HG02588 (cell line): ENCODE results near the gene SH2B2.
"Not testable (repeated sequence)": the region's sequence is repeated elsewhere in the genome, so short reads cannot be mapped to it uniquely, and the experiment has no call there.

ENCODE experiments used
- ATAC-seq: cut with Tn5 transposase; IDR thresholded peaks from one replicate; pipeline ENCODE4 v1.9.1; 2021; ENCODE audit warnings: mild to moderate bottlenecking, moderate library complexity; ENCODE audit not compliant: unreplicated experiment

SH2B2 gene

DNA sequence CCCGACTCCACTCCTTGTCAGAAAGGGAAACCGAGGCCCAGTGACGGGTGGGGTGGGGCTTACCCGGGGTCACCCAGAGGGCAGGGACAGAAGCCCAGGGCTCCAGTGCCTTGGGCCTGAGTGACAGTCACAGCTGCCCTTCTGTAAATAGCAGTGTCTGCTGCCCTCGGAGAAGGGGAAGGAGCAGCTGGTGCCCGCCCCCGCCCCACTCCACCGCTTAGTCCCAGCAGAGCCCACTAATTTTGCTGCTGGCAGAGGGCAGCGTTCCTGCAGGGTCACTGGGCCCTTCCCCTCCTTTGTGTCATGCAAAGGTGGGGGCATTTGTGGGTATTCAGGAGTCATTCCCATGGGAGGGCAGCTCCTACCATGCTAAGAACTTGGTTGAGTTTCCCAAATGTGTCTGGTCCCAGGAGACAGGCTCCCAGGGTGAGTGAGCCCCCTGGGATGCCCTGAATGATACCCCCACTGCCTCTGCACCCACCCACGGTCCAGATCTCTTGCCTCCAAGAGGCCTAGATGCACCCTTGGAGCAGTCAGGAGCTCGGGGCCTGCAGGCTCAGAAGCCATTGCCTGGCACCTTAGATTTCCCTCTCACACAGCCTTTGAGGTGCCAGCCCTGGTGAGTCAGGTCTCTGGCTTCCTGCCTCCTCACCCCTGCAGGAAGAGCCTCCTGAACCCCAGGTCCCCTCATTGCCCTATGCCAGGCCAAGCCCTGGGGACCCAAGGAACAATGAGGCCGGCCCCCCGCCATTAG, 17.2 kb downstream of the SH2B2 start:
- no peak for ATAC-seq

DNA sequence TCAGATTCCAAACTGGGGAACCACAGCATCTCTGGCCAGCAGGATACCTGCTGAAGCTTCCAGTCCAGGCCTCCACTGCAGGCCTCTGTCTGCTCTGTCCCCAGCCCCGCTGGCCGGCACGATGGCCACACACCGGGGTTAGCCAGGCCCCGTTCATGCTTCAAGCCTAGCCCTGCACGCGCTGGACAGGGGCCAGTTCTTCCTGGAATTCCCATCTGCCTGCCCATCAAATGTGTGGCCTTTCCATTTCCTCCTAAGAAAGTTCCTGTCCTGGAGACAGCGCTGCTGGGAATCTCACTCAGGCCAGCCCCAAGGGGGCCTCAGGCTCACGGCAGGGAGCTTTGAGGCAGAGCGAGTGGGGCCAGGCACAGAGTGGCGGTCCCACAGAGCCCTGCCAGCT, 18.0 kb downstream of the SH2B2 start:
- ATAC-seq = no peak

DNA sequence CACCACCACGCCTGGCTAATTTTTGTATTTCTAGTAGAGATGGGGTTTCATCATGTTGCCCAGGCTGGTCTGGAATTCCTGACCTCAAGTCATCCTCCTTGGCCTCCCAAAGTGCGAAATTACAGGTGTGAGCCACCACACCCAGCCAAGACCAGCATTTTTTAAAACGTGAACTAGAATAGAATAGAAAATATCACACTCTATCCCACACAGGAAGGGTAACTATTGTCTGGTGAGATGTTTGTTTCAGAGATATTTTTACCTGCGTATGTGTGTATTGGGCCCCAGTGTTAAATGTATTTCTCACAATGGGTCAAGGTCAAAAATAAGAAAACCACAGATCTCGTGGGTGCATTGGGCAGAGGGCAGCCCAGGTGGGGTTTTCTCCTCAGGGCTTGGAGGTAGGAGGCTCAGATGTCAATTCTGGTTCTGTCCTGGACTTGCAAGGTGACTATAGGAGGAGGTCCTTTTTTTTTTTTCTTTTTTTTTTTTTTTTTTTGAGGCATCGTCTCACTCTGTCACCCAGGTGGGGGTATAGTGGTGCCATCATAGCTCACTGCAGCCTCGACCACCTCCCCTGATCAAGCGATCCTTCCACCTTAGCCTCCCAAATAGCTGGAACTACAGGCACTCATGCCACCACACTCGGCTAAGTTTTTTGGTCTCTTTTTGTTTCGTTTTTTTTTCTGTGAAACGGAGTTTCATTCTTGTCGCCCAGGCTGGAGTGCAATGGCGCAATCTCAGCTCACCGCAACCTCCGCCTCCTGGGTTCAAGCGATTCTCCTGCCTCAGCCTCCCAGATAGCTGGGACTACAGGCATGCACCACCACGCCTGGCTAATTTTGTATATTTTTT, 19.0 kb downstream of the SH2B2 start:
- ATAC-seq = peak; percentile 51

DNA sequence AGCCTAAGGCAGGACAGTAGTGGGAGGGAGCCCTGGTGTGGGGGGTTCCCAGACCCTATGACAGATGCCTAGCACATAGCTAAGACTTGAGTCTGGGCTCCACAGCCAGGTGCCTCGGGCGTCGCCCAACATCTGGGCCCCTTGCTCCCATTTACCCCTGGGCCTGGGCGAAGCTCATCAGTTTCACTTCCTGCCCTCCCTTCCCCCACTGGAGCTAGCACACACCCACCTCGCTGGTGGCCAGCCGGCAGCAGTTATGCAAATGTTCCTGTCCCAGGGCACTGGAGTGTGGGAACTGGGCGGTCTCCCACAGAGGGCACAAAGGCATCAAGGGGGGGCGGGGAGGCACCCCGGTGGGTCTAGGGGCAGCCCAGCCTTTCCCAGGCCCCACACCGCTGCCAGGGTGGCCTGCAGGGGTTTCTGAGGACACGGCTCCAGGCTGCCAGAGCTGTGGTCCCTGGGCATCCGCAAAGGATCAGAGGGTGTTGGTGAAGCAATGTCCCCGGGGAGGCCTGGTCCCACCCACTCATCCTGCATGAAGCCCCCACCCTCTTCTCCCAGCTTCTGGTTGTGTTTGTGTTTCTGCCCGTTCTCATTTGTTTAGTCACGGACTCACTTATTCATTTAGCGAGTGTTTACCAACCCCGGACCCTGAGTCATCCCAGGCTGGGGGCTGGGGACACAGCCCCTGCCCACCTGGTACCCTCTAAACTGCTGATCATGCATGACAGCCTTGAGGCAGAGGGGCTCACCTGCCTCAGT, 20.4 kb downstream of the SH2B2 start:
- ATAC-seq = peak; percentile 66

DNA sequence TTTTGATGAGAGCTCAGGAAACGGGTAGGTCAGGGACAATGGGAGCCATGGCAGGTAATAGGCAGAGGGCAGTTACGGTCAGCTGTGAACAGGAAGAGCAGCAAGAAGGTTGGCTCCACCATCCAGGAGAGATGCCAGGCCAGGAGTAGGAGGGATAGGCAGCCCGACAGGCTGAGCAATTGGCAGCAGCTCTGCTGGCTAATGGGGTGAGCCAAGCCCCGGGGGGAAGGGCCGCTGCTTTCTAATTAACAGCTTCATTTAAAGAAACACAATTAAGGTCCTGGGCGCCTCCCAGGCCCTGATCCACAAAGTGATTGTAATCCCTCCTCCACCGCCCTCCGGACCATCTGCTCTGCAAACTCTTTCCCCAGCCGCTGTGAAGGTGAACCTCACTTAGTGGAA, 23.7 kb downstream of the SH2B2 start:
- ATAC-seq = no peak

DNA sequence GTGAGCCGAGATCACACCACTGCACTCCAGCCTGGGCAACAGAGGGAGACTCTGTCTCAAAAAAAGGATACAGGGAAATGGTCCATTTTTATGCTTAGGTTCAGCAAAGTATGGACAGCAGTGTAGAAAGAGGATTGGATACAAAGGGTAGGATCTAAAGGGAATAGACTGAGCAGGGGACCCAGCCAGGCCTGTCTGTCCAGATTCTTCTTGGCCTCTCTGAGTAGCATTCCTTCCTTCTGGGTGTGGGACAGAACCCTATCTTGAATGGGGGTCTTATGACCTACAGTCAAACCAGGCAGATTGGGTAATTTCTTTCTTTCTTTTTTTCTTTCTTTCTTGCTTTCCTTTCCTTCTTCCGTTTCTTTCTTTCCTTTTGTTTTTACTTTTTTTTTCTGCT, 25.6 kb downstream of the SH2B2 start:
- ATAC-seq = no peak

DNA sequence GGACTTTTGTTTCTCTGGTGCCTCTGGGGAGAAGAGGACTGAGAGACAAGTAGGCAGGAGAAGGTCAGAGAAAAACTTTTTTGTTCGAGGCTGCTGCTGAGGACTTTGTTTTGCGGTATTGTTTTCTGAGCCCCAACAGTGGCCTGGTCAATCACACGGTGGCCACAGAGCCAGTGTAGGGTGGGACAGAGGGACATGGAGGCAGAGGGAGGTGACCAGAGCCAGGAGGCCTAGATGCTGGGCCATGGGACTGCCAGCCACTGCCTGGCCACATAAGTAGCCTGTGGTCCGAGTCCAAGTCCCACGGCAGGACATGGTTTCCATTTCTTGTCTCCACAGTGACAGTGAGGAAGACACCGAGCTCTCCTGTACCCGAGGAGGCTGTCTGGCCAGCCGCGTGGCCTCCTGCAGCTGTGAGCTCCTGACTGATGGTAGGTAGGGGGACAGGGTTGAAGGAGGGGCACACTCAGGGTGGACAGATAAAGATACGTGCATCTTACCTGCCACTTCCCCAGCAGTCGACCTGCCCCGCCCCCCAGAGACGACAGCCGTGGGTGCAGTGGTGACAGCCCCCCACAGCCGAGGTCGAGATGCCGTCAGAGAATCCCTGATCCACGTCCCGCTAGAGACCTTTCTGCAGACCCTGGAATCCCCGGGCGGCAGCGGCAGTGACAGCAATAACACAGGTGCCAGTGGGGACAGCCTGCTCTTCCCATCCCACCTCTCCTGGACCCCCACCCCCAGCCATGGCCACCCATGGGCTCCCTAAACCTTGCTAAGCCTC, 27.5 kb downstream of the SH2B2 start:
- ATAC-seq = no peak

DNA sequence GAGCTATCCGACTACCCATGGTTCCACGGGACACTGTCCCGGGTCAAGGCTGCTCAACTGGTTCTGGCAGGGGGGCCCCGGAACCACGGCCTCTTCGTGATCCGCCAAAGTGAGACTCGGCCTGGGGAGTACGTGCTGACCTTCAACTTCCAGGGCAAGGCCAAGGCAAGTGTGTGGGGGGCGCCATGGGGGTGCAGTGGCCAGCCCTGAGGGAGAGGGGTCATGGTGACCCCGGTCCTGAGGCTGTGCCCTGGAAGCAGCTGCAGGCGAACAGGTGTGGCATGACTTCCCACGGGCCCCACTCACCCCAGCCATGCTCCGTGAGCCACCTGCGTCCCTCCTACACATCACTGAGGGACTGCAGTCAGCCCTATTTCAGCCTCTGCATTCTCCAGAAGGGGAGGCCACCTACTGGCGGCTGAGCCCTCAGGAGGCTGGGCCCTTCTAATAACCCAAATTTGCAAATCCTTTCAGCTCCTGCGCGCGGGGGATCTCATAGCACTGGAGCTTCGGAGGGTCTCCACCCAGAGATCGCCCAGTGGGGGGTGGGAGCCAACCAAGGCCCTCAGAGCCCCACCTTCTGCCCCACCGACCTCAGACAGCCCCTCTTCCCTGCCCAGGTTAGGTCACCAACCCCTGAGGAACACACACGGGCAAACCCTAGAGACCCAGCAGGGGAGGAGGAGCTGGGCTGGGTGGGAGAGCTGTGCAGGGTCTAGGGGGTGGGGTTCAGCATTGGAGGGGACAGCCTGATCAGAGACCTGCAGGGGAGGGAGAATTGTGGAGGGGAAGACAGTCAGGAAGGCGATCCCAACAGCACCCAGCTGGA, 30.8 kb downstream of the SH2B2 start:
- no peak for ATAC-seq

DNA sequence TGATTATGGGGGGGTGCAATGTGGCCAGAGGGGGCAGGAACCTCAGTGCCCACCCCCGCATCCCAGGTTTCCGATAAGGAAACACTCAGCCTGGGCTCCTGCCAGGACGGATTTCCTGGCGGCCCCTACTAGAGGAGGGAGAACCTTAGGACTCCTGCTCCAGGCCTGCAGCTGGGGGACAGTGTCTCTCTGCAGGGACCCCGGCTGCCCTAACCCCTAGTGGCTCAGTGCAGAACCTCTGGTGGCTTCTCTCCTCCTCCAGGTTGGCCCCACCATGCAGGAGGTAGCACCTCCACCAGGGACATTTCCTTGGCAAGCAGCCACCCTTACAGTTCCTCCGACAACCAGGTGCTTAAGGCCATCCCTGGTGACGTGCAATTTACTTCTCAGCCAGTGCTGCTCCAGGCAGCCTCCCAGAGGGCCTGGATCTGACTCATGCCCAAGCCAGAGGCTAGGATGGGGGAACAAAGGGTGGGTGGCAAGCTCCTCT, 31.9 kb downstream of the SH2B2 start:
- ATAC-seq = no peak

DNA sequence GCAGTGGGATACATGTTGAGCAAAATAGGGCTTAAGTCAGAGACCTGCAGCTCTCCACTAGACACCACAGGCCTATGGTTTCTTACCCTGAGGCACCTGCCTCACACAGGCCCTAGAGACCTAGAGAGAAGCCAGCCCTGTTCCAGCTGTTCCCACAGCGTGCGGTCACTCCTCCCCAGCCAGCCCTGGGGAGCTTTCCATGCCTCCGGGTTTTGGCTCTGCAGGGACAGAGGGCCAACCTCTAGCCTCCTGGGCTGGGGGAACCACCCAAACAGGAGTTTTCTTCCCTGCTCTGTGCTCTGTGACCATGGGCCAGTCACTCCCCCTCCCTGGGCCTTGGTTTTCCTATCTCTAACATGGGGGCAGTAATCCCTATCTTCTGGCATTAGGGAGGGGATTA, 33.0 kb downstream of the SH2B2 start:
- no peak for ATAC-seq

DNA sequence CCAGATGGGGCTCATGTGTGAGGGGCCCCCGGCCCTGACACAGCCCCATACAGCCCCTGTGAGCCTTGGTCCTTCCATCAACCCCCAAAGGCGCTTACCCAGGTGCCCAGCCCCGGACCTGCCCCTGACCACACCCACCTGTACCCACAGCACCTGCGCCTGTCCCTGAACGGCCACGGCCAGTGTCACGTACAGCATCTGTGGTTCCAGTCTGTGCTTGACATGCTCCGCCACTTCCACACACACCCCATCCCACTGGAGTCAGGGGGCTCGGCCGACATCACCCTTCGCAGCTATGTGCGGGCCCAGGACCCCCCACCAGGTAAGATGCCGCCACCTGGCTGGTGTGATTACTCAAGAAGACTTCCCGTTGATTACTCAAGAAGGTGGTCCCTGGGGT, 33.5 kb downstream of the SH2B2 start:
- no peak for ATAC-seq

DNA sequence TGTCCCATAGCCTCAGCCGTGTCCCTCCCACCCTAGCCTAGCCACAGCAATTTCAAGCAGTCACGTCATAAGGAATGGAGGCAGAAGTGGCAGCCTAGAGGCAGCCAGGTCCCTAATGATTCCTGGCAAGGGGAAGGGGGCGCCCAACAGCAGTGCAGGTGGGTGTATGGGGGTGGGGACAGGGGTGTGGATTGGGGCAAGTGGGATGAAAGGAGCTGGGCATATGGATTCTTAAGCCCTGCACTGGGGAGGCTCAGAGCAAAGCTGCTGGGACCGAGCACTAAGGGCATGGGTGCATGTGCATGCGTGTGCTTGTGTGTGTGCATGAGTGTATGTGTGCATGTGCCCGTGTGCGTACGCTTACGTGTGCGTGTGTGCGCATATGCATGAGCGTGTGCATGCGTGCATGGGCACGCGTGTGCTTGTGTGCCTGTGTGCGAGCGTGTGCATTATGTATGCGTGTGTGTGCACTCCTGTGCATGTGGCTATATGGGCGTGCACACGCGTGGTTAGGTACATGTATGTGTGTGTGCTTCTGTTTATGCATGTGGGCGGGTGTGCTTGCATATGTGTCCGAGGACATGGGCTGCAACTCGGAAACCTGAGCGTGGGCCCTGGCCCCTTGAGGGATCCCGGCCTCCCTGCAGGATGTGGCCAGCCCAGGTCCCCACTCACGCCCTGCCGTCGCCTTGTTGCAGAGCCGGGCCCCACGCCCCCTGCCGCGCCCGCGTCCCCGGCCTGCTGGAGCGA, 34.1 kb downstream of the SH2B2 start:
- ATAC-seq = no peak

DNA sequence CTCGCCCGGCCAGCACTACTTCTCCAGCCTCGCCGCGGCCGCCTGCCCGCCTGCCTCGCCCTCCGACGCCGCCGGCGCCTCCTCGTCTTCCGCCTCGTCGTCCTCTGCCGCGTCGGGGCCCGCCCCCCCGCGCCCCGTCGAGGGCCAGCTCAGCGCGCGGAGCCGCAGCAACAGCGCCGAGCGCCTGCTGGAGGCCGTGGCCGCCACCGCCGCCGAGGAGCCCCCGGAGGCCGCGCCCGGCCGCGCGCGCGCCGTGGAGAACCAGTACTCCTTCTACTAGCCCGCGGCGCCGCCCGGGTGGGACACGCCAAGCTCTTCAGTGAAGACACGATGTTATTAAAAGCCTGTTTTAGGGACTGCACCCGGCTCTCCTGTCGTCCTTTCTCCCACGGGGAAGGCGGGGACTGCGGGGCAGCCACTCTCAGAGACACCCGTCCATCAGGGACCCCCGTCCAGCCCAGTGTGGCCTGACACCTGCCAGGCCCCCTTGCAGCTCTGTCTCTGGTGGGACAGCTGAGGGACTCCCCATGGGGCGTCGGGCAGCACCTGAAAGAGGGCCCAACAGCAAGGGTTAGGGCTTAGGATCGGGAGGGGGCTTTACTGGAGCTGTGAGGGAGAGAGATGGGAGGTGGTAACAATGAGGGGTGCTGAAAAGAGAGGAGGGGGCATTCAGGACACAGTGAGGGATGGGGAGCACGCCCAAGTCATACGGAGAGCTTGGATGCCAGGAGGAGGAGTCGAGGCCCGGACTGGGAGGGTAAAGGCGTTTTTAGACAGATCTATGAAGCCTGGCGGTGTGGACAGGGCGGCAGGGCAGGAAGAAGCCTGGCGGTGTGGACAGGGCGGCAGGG, 34.9 kb downstream of the SH2B2 start:
- no peak for ATAC-seq

DNA sequence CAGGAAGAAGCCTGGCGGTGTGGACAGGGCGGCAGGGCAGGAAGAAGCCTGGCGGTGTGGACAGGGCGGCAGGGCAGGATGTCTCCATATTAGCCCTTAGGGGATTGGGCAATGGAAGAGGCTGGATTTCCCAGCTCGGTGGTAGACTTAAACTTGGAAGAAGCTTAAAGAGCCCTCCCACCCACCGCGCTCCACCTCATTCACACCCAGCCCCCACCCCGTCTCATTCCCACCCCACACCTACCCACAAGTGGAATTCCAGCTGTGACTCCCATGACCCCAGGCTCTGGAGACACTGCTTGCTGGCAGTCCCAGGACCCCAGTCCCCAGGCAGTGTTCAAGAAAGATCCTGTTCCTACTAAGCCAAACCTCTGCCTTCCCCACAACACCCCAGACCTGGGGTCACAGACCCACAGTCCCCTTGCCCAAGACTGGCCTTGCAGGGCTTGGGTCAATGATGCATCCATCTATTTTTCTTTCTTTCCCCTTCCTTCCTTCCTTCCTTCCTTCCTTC, 35.6 kb downstream of the SH2B2 start:
- no peak for ATAC-seq

DNA sequence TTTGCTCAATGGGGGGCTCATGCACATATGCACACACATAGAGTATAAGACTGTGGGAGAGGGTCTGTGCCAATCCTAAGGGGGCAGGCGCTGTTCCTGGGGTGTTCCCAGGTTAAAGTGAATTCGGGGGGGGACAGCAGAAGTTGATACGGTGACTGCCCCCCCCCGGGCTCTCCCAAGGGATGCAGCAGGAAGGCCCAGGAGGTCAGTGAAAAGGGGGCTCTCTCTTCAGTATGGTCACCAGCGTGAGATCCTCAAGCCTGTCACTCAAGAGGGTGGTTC, 37.2 kb downstream of the SH2B2 start:
- ATAC-seq = no peak

DNA sequence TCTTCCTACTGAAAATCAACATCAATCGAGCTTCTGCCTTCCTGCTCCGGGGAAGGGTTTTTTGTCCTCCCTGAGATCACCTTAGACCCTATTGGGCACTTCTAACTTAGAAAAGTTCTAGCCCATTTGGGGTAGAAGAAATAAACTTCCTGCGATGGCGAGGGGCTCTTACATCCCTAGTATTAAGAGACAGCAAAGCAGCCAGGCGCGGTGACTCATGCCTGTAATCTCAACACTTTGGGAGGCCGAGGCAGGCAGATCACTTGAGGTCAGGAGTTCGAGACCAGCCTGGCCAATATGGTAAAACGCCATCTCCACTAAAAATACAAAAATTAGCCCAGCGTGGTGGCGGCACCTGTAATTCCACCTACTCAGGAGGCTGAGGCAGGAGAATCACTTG, 38.4 kb downstream of the SH2B2 start:
- ATAC-seq = not testable (repeated sequence)

DNA sequence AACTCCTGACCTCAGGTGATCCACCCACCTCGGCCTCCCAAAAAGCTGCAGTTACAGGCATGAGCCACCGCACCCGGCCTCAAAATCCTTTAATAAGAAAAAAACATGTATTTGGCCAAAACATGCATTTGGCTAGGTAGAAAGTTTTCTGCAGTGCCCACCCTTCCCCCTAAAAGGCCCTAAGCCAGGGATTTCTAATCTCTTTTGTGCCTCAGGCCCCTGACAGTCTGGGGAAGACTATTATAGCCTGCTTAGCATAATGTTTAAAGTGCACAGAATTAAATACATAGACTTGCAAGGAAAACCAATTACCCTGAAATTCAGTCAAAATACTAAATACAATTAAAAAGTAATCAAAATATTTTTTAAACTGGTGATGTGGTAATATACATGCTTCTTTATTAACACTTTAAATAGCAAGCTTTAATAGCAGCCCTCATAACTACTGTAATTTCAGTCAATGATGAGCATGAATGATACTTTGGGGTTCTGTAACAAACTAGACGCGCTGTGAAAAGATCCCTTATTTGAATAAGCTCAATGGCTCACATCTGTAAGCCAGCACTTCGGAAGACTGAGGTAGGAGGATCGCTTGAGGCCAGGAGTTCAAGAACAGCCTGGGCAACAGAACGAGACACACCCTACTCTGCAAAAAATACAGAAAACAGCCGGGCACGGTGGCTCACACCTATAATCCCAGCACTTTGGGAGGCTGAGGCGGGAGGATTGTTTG, 39.7 kb downstream of the SH2B2 start:
- no peak for ATAC-seq
